ENCODE measurements around the gene BTN1A1.

DNA sequence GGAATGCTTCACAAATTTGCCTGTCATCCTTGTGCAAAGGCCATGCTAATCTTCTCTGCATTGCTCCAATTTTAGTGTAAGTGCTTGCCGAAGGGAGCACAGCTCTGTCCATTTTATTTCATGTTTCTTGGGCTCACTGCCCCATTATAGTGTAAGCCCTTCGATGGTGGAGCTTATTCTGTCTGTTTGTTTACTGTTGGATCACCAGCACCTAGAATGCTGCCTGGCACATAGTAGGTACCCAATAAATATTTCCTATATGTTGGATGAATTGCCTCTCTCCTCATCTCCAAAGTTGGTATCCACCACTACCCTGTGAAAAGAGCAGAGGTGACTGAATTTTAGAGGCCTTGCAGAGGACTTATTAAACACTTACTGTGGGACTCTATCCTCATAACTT lies 19.3 kb downstream of the BTN1A1 start:
- TF ChIP-seq, protein P1, sequence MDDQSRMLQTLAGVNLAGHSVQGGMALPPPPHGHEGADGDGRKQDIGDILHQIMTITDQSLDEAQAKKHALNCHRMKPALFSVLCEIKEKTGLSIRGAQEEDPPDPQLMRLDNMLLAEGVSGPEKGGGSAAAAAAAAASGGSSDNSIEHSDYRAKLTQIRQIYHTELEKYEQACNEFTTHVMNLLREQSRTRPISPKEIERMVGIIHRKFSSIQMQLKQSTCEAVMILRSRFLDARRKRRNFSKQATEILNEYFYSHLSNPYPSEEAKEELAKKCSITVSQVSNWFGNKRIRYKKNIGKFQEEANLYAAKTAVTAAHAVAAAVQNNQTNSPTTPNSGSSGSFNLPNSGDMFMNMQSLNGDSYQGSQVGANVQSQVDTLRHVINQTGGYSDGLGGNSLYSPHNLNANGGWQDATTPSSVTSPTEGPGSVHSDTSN (IDR thresholded peaks at IDR 0.05; ENCODE audit: insufficient replicate concordance, low read depth, low read length): no peak
- TF ChIP-seq CHD2 (IDR thresholded peaks at IDR 0.05; ENCODE audit: borderline replicate concordance, low read depth, low read length) (no peak), TAF1 (IDR thresholded peaks at IDR 0.05; ENCODE audit: borderline replicate concordance, low read depth, low read length) (no peak), ZNF274 (IDR thresholded peaks at IDR 0.05; ENCODE audit: insufficient read depth, insufficient read length) (no peak), JUNB (IDR thresholded peaks at IDR 0.05) (no peak)
- TF ChIP-seq, protein P2, sequence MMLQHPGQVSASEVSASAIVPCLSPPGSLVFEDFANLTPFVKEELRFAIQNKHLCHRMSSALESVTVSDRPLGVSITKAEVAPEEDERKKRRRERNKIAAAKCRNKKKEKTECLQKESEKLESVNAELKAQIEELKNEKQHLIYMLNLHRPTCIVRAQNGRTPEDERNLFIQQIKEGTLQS (IDR thresholded peaks at IDR 0.05; ENCODE audit: borderline replicate concordance, extremely low read depth, low read depth, low read length): no peak
- TF ChIP-seq, protein P3, sequence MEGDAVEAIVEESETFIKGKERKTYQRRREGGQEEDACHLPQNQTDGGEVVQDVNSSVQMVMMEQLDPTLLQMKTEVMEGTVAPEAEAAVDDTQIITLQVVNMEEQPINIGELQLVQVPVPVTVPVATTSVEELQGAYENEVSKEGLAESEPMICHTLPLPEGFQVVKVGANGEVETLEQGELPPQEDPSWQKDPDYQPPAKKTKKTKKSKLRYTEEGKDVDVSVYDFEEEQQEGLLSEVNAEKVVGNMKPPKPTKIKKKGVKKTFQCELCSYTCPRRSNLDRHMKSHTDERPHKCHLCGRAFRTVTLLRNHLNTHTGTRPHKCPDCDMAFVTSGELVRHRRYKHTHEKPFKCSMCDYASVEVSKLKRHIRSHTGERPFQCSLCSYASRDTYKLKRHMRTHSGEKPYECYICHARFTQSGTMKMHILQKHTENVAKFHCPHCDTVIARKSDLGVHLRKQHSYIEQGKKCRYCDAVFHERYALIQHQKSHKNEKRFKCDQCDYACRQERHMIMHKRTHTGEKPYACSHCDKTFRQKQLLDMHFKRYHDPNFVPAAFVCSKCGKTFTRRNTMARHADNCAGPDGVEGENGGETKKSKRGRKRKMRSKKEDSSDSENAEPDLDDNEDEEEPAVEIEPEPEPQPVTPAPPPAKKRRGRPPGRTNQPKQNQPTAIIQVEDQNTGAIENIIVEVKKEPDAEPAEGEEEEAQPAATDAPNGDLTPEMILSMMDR (IDR thresholded peaks at IDR 0.05 in 2 of 3, conservative IDR thresholded peaks at IDR 0.05 in 1 of 3; ENCODE audit: control insufficient read depth in 2 of 3, extremely low read depth in 1 of 3, insufficient read depth in 1 of 3, low read depth in 3 of 3, low read length in 3 of 3): no peak

Data from GM12878 (cell line).